Choroid plexus epithelial cell (primary cell): ENCODE measurements around the gene NKIRAS1.

Source experiments
- DNase-seq: peaks from one replicate; pipeline ENCODE4 v3.0.0-alpha.2; 2010; ENCODE audit warnings: low read depth
- H3K4me3 ChIP-seq: 2 replicates; pipeline ENCODE4 v1.5.1; 2011; ENCODE audit warnings: low read depth, mild to moderate bottlenecking, control low read depth, low read length, moderate library complexity
- TF ChIP-seq, protein P1 (sequence below): conservative IDR thresholded peaks from 2 replicates; pipeline ENCODE4 v1.5.1; 2011; ENCODE audit warnings: low read depth, mild to moderate bottlenecking, control low read depth, inconsistent platforms, low read length, moderate library complexity

NKIRAS1 gene

DNA sequence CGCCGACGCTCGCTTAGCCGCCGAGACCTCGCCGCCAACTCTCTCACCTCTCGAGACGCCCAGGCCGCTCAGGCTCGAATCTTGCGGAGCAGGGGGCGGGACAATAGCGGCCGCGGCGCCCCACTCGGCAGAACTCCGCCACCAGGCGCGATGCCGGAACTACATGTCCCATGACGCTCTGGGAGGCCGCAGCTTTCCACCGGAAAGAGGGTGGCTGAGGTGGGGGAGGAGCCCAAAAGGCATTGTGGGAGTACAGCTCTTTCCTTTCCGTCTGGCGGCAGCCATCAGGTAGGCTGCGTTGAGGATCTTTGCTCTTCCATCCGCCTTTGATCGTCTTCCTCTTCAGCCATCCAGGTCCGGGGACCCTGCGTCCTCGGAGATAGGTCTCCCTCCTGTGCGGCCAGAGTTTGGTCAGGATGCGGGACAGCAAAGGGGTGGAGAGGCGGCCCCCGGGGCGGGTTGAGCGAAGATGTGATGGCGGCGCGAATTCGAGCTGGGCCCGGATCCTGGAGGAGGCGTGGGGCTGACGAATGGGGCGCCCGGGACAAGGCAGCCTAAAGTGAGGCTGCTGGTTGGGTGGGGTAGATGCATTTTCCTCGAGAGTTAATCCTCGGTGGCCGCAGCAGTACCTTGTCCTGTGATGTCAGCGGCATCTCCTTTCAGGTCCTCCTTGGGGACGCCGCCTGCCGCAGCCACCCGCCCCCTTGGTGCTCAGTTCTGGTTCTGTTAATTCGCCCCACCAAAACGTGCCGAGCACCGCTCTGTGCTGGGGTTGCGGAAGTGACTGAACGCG is at the start of gene NKIRAS1, which contains the start of gene RPL15:
TSS of gene NKIRAS1 (minus strand) at position 105 of the 793 bp plus-strand sequence. CDS start 6,086 bp downstream, outside the sequence.
TSS of gene RPL15 (plus strand) at position 247 of the 793 bp plus-strand sequence. CDS start 728 bp downstream, outside the sequence.
- TF ChIP-seq, protein P1, sequence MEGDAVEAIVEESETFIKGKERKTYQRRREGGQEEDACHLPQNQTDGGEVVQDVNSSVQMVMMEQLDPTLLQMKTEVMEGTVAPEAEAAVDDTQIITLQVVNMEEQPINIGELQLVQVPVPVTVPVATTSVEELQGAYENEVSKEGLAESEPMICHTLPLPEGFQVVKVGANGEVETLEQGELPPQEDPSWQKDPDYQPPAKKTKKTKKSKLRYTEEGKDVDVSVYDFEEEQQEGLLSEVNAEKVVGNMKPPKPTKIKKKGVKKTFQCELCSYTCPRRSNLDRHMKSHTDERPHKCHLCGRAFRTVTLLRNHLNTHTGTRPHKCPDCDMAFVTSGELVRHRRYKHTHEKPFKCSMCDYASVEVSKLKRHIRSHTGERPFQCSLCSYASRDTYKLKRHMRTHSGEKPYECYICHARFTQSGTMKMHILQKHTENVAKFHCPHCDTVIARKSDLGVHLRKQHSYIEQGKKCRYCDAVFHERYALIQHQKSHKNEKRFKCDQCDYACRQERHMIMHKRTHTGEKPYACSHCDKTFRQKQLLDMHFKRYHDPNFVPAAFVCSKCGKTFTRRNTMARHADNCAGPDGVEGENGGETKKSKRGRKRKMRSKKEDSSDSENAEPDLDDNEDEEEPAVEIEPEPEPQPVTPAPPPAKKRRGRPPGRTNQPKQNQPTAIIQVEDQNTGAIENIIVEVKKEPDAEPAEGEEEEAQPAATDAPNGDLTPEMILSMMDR: peak; percentile 59
- peak; percentile 98 for DNase-seq
- peak within 1 kb of the TSS; percentile 99 for H3K4me3 ChIP-seq

DNA sequence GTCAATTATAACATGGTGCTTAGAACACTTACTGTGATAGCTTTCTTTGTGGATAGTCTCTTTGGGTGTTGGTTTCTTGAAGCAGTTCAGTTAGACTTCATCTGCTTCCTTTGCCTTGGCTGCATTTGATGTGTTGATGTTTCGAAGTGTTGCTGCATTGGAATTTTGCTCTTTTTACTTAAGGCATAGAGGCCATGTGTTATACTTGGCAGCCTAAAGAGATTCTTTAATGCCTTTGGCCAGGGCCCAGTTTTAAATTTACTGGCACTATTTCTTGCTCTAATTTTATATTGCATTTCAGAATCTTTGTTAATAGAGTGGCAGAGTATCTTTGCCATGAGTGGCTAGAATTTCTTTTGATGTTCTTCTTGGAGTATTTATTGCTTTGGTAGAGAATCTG is 49.5 kb upstream of the NKIRAS1 start:
- no peak overlapping the region for H3K4me3 ChIP-seq
- peak; percentile 88 for DNase-seq
- TF ChIP-seq, protein P1: no peak

DNA sequence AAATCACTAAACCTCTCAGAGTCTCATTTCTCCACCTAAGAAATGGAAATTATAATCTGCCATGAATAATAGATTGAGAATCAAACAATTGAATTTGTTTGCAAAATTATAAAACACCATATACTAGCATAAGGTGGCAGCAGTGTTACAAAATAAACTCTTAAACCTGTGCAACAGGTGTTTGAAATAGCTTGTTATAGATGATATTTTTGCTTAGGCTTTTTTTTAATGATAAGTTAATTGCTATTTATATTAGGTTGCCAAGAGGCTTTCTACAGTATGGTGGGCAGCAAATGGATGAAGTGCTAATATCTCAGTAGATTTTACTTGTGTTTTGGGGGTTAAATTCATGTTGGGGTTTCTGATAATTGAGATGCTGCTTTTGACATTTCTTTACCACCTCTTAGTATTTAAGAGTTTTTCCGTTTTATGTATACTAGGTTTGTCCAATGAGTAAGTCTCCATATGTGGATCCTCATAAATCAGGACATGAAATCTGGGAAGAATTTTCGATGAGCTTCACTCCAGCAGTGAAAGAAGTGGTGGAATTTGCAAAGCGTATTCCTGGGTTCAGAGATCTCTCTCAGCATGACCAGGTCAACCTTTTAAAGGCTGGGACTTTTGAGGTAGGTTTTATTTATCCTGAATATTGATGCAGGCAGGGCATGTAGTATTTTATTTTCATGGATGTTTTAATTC is 47.9 kb upstream of the NKIRAS1 start:
- TF ChIP-seq, protein P1: no peak
- no peak overlapping the region for H3K4me3 ChIP-seq
- DNase-seq: no peak

DNA sequence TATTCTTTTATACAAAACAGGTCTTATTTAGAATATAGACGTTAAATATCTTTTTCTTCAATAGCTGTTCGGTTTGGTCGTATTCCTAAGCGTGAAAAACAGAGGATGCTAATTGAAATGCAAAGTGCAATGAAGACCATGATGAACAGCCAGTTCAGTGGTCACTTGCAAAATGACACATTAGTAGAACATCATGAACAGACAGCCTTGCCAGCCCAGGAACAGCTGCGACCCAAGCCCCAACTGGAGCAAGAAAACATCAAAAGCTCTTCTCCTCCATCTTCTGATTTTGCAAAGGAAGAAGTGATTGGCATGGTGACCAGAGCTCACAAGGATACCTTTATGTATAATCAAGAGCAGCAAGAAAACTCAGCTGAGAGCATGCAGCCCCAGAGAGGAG is 45.1 kb upstream of the NKIRAS1 start:
- TF ChIP-seq, protein P1: no peak
- no peak for DNase-seq
- no peak overlapping the region for H3K4me3 ChIP-seq

DNA sequence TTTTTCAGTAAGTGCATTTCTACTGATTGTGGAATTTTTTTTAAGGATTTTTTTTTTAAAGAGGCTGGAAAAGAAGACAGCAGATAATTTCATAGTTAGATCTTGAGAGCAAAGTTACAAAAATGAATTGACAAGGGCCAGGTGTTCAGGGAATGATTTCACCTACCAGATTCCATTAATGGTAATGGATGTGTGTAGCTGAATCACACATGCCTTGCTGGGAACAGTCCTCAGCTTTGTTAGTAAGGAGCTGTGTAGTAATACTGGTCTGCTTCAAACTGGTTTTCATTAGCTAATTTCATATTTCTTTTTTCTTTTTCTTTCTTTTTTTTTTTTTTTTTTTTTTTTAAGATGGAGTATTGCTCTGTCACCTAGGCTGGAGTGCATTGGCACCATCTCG is 44.3 kb upstream of the NKIRAS1 start:
- no peak for DNase-seq
- TF ChIP-seq, protein P1: no peak
- no peak overlapping the region for H3K4me3 ChIP-seq

DNA sequence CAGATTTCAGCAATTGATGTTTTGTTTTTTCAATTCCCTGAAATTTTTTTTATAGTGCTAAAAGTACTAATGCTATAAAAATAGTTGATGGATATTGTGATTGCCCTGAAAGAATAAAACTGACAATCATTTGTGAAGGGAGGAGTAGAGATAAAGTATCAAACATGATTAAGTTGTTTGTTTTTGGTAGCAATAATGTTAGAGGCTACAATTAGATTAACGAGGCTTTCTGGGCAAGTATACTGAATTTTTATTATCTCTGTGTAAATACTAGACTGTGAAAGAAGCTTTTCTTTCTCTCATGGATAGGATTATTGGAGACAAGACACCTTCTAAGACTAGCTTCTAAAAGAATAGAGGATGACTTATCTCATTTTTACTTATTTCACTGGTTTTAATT is 43.9 kb upstream of the NKIRAS1 start:
- TF ChIP-seq, protein P1: no peak
- no peak for DNase-seq
- no peak overlapping the region for H3K4me3 ChIP-seq
